Posterior cingulate gyrus (tissue), 11 donors: ENCODE results near the gene NRDC.

Source experiments
- DNase-seq, 10 donors: peaks; one replicate each; pipeline versions ENCODE4 v3.0.0 to v3.0.0-alpha.2; 2020 to 2021; ENCODE audit warnings: mixed read lengths in 3 of 10
- intact Hi-C: fragments of 100-400 bp; cut with DNase I; formaldehyde crosslinking; loops from one replicate; pipeline ENCODE4 v1.15.1; 2023

NRDC gene

GRCh38 chr1:51878616-51879336 is at the start of gene NRDC:
Gene NRDC (minus strand): TSS chr1:51878727. CDS start chr1:51878615, 112 bp downstream.
- intact Hi-C loops: loop anchor here (10.0 kb wide), 1 partner anchor 254 kb away; no protein-coding TSS in a partner anchor
- DNase-seq: peak; percentile 97 to 100 (median 99)

GRCh38 chr1:51927029-51927428 is 48.5 kb upstream of the NRDC start:
- no peak for DNase-seq
- intact Hi-C loops: no loop called here

GRCh38 chr1:51926171-51926812 is 47.8 kb upstream of the NRDC start:
- intact Hi-C loops: no loop called here
- DNase-seq: peak in 1 of 10 donors; percentile 10

GRCh38 chr1:51924455-51924854 is 45.9 kb upstream of the NRDC start:
- intact Hi-C loops: no loop called here
- no peak for DNase-seq

- intact Hi-C loops: no loop called here
- DNase-seq: no peak
These were observed 43.5 kb upstream of the NRDC start for GRCh38 chr1:51922040-51922439.

GRCh38 chr1:51920130-51920529 is 41.6 kb upstream of the NRDC start:
- no peak for DNase-seq

GRCh38 chr1:51919684-51920083 is 41.2 kb upstream of the NRDC start:
- intact Hi-C loops: no loop called here
- no peak for DNase-seq

More at GRCh38 chr1:51920130-51920529, 41.6 kb upstream of the NRDC start:
- intact Hi-C loops: no loop called here

- intact Hi-C loops: no loop called here
- DNase-seq: no peak
These were observed 38.3 kb upstream of the NRDC start for GRCh38 chr1:51916587-51917405.

- DNase-seq: no peak
- intact Hi-C loops: no loop called here
These were observed 37.4 kb upstream of the NRDC start for GRCh38 chr1:51915951-51916350.

GRCh38 chr1:51912881-51913280 is 34.4 kb upstream of the NRDC start:
- intact Hi-C loops: no loop called here
- no peak for DNase-seq

GRCh38 chr1:51910221-51911000 is 31.9 kb upstream of the NRDC start:
- intact Hi-C loops: no loop called here
- DNase-seq: no peak

GRCh38 chr1:51908499-51908898 is 30.0 kb upstream of the NRDC start:
- DNase-seq: no peak
- intact Hi-C loops: no loop called here

GRCh38 chr1:51907079-51907702 is 28.7 kb upstream of the NRDC start:
- DNase-seq: no peak
- intact Hi-C loops: no loop called here

GRCh38 chr1:51906306-51907078 is 28.0 kb upstream of the NRDC start:
- intact Hi-C loops: no loop called here
- DNase-seq: no peak

- intact Hi-C loops: no loop called here
- DNase-seq: no peak
These were observed 23.9 kb upstream of the NRDC start for GRCh38 chr1:51902456-51902855.

- intact Hi-C loops: no loop called here
- DNase-seq: no peak
These were observed 22.6 kb upstream of the NRDC start for GRCh38 chr1:51901151-51901550.

GRCh38 chr1:51899022-51899421 is 20.5 kb upstream of the NRDC start:
- intact Hi-C loops: no loop called here
- no peak for DNase-seq

- intact Hi-C loops: no loop called here
- DNase-seq: no peak
These were observed 19.7 kb upstream of the NRDC start for GRCh38 chr1:51898090-51898734.

- intact Hi-C loops: loop anchor here (1.0 kb wide), 1 partner anchor 105 kb away; no protein-coding TSS in a partner anchor
- DNase-seq: no peak
These were observed 19.1 kb upstream of the NRDC start for GRCh38 chr1:51897699-51898031.
